Mesendoderm (in vitro differentiated cells): ENCODE results near the gene TXNDC5.

Experiments
- DNase-seq: peaks from one replicate; pipeline ENCODE4 v3.0.0; 2013
- H2AK5ac ChIP-seq: 2 replicates; pipeline ENCODE4 v1.6.1; 2013; ENCODE audit warnings: low read length, inconsistent platforms
- H2BK120ac ChIP-seq: 2 replicates; pipeline ENCODE4 v1.6.1; 2013; ENCODE audit warnings: low read depth, mild to moderate bottlenecking, low read length, moderate library complexity, mixed read lengths
- H2BK15ac ChIP-seq: replicated peaks from 2 replicates; pipeline ENCODE4 v1.6.1; 2013; ENCODE audit warnings: low read depth, mild to moderate bottlenecking, moderate library complexity
- H2BK5ac ChIP-seq: 2 replicates; pipeline ENCODE4 v1.6.1; 2013; ENCODE audit warnings: low read length, inconsistent platforms
- H3K18ac ChIP-seq: 2 replicates; pipeline ENCODE4 v1.6.1; 2013; ENCODE audit warnings: mild to moderate bottlenecking, low read length, mixed read lengths
- H3K23ac ChIP-seq: one replicate; pipeline ENCODE4 v1.6.1; 2013; ENCODE audit warnings: low read length
- H3K27ac ChIP-seq: 2 replicates; pipeline ENCODE4 v1.5.1; 2013; ENCODE audit warnings: low read depth, mild to moderate bottlenecking, inconsistent platforms, low read length, moderate library complexity
- H3K27me3 ChIP-seq: 2 replicates; pipeline ENCODE4 v1.6.1; 2013; ENCODE audit warnings: low read length, control low read depth, mild to moderate bottlenecking, inconsistent platforms; ENCODE audit not compliant: insufficient read depth, poor library complexity
- H3K36me3 ChIP-seq: 2 replicates; pipeline ENCODE4 v1.6.1; 2013; ENCODE audit warnings: low read length, inconsistent platforms; ENCODE audit not compliant: control insufficient read depth, insufficient read depth
- H3K4ac ChIP-seq: one replicate; pipeline ENCODE4 v1.6.1; 2013; ENCODE audit warnings: low read depth, mild to moderate bottlenecking, low read length, moderate library complexity
- H3K4me1 ChIP-seq: 2 replicates; pipeline ENCODE4 v1.6.1; 2013; ENCODE audit warnings: low read depth, low read length, inconsistent platforms; ENCODE audit not compliant: control insufficient read depth
- H3K4me2 ChIP-seq: 2 replicates; pipeline ENCODE4 v1.6.1; 2013; ENCODE audit warnings: low read length
- H3K4me3 ChIP-seq: 2 replicates; pipeline ENCODE4 v1.5.1; 2013; ENCODE audit warnings: mild to moderate bottlenecking, low read length
- H3K56ac ChIP-seq: one replicate; pipeline ENCODE4 v1.6.1; 2013; ENCODE audit warnings: low read length
- H3K79me1 ChIP-seq: 2 replicates; pipeline ENCODE4 v1.6.1; 2013; ENCODE audit warnings: low read length, inconsistent platforms
- H3K79me2 ChIP-seq: 2 replicates; pipeline ENCODE4 v1.6.1; 2013; ENCODE audit warnings: mild to moderate bottlenecking, low read length; ENCODE audit not compliant: control insufficient read depth, insufficient read depth
- H3K9ac ChIP-seq: 2 replicates; pipeline ENCODE4 v1.6.1; 2013; ENCODE audit warnings: low read length, inconsistent platforms
- H4K5ac ChIP-seq: one replicate; pipeline ENCODE4 v1.6.1; 2013; ENCODE audit warnings: low read length
- H4K8ac ChIP-seq: one replicate; pipeline ENCODE4 v1.6.1; 2013; ENCODE audit warnings: low read depth, mild to moderate bottlenecking, control low read depth, low read length, moderate library complexity
- WGBS: extraction: QIAGEN DNeasy Blood & Tissue Kit; methylation state at CpG from one replicate; pipeline ENCODE4 v1.1.7; 2013; ENCODE audit warnings: low lambda C conversion rate, missing lambda C conversion rate; ENCODE audit not compliant: insufficient coverage; ENCODE audit errors: extremely low coverage; 5-methylcytosine and 5-hydroxymethylcytosine counted together

TXNDC5 gene

GRCh38 chr6:7920425-7920824 is 9.8 kb upstream of the TXNDC5 start:
- Histone ChIP-seq H2BK5ac (no peak overlapping the region), H3K18ac (no peak overlapping the region), H3K79me2 (no peaks in the 10 kb centered on the region), H3K36me3 (no peaks in the 10 kb centered on the region), H3K4ac (no peak overlapping the region), H3K9ac (no peak overlapping the region), H3K23ac (no peak overlapping the region), H3K4me1 (no peaks in the 10 kb centered on the region), H3K27me3 (no peaks in the 10 kb centered on the region), H4K8ac (no peak overlapping the region), H4K5ac (no peak overlapping the region), H3K4me2 (no peak overlapping the region), H2BK15ac (no peak overlapping the region), H3K56ac (no peak overlapping the region), H3K4me3 (no peak overlapping the region), H2BK120ac (no peak overlapping the region), H2AK5ac (no peak overlapping the region), H3K79me1 (no peaks in the 10 kb centered on the region), H3K27ac (no peak overlapping the region)
- WGBS, result no CpG with 5 or more reads among the region's 2 CpGs
- DNase-seq, result no peak

GRCh38 chr6:7919871-7920270 is 9.3 kb upstream of the TXNDC5 start:
- Histone ChIP-seq H3K23ac (no peak overlapping the region), H3K27ac (no peak overlapping the region), H3K79me1 (no peaks in the 10 kb centered on the region), H3K36me3 (no peaks in the 10 kb centered on the region), H2BK15ac (no peak overlapping the region), H2AK5ac (no peak overlapping the region), H4K8ac (no peak overlapping the region), H3K56ac (no peak overlapping the region), H4K5ac (no peak overlapping the region), H3K9ac (no peak overlapping the region), H2BK120ac (no peak overlapping the region), H3K27me3 (no peaks in the 10 kb centered on the region), H3K79me2 (no peaks in the 10 kb centered on the region), H3K4me1 (no peaks in the 10 kb centered on the region), H3K4ac (no peak overlapping the region), H2BK5ac (no peak overlapping the region), H3K18ac (no peak overlapping the region), H3K4me3 (no peak overlapping the region), H3K4me2 (no peak overlapping the region)
- WGBS, result no CpG with 5 or more reads among the region's 8 CpGs
- peak; percentile 36 for DNase-seq

DNA sequence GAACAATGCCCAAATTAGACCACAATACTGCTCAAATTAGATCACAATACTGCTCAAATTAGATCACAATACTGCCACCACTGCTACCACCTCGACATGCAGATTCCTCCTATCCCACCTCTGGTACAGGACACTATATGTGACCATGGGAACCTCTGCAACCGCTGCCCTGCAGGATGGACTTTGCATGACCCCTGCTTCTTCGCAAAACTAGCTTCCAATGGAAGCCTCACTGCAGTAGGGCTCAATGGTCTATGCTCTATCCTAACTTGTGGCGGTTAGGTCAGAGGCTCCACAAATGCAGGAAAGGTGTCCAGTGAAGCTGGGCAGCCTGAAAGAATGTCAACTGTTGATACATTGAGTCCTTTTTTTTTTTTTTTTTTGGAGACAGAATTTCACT is 7.8 kb upstream of the TXNDC5 start:
- Histone ChIP-seq H2AK5ac (no peak overlapping the region), H2BK120ac (no peak overlapping the region), H3K9ac (no peak overlapping the region), H3K36me3 (no peaks in the 10 kb centered on the region), H3K4me3 (no peak overlapping the region), H3K79me1 (no peaks in the 10 kb centered on the region), H3K23ac (no peak overlapping the region), H3K27me3 (no peaks in the 10 kb centered on the region), H2BK15ac (no peak overlapping the region), H4K8ac (no peak overlapping the region), H3K4me2 (no peak overlapping the region), H2BK5ac (no peak overlapping the region), H3K79me2 (no peaks in the 10 kb centered on the region), H3K18ac (no peak overlapping the region), H4K5ac (no peak overlapping the region), H3K27ac (no peak overlapping the region), H3K4me1 (no peaks in the 10 kb centered on the region), H3K4ac (no peak overlapping the region), H3K56ac (no peak overlapping the region)
- DNase-seq, result no peak
- no CpG with 5 or more reads among the region's 4 CpGs for WGBS

- WGBS, result no CpG with 5 or more reads among the region's 5 CpGs
- H3K4ac ChIP-seq, result no peak overlapping the region
- no peaks in the 10 kb centered on the region for H3K36me3 ChIP-seq
- no peak overlapping the region for H3K9ac ChIP-seq
- no peaks in the 10 kb centered on the region for H3K79me1 ChIP-seq
- no peak overlapping the region for H2BK120ac ChIP-seq
- no peak overlapping the region for H2BK5ac ChIP-seq
- H3K79me2 ChIP-seq, result no peaks in the 10 kb centered on the region
- no peak overlapping the region for H3K18ac ChIP-seq
- no peaks in the 10 kb centered on the region for H3K27me3 ChIP-seq
- H3K4me2 ChIP-seq, result no peak overlapping the region
- H3K27ac ChIP-seq, result no peak overlapping the region
- no peak overlapping the region for H2BK15ac ChIP-seq
- no peak overlapping the region for H3K4me3 ChIP-seq
- no peak for DNase-seq
- no peak overlapping the region for H3K23ac ChIP-seq
- H3K56ac ChIP-seq, result no peak overlapping the region
- no peak overlapping the region for H4K5ac ChIP-seq
- H3K4me1 ChIP-seq, result no peaks in the 10 kb centered on the region
- H4K8ac ChIP-seq, result no peak overlapping the region
- no peak overlapping the region for H2AK5ac ChIP-seq
These were observed 7.1 kb upstream of the TXNDC5 start for GRCh38 chr6:7917729-7918128.

DNA sequence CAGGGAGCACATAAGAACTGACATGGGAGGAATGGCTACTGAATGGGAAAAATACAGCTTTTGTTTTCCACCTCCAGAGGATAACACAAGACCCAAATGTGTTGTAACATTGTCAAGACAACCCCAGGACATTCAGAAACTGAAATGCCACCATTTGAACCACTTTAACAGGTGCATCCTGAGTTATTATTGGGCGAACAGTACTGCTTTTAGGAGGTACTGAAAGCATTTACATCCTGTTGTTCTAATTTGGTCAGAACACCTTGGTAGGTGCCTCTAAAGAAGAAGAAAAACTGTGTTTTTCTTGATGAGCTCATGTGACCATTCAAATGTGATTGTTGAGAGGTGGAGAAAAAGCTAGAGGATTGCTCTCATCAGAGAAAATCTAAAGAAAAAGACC is 6.4 kb upstream of the TXNDC5 start:
- Histone ChIP-seq H3K18ac (no peak overlapping the region), H3K79me2 (no peaks in the 10 kb centered on the region), H3K56ac (no peak overlapping the region), H3K27ac (no peak overlapping the region), H2AK5ac (no peak overlapping the region), H3K27me3 (no peaks in the 10 kb centered on the region), H3K79me1 (no peaks in the 10 kb centered on the region), H2BK15ac (no peak overlapping the region), H4K5ac (no peak overlapping the region), H3K4me2 (no peak overlapping the region), H2BK5ac (no peak overlapping the region), H4K8ac (no peak overlapping the region), H3K4me3 (no peak overlapping the region), H3K4me1 (no peaks in the 10 kb centered on the region), H3K9ac (no peak overlapping the region), H3K36me3 (no peaks in the 10 kb centered on the region), H3K23ac (no peak overlapping the region), H2BK120ac (no peak overlapping the region), H3K4ac (no peak overlapping the region)
- no CpG with 5 or more reads among the region's 1 CpG for WGBS
- no peak for DNase-seq

DNA sequence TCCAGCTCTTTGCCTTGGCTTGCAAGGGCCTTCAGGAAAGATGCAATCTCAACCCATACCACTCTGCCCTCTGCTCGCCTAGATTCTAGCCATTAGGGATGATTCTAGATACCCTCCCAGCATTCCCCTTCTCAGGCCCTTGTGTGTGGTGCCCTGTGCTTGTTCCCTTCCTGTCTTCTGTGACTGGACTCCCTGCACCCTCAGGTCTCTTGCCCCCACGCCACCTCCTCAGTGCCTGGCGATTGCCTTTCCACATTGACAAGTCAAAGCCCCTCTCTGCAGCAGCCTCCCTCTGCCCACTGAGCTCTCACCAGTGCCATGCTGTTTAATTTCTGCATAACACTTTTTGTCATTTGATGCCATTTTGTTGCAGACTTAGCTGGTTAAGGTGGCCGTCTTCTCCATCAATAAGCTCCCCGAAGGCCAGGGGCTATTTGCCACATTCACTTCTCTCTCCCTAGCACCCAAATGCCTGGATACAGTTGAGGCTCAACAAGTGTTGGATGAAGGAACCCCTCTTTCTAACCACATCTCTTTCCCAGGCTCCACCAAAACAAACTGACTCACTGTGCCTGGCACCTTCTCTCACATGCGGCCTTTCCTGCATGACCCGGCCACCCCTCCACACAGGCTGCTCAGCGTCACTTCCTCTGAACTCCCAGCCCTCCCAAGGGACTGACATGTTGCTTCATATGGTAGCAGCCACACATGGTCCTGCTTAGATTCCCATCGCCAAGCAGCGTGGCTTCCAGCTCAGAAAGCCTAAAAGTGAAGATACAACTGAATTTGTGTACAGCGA is 4.6 kb upstream of the TXNDC5 start:
- no peak overlapping the region for H2AK5ac ChIP-seq
- H3K56ac ChIP-seq, result no peak overlapping the region
- no peak overlapping the region for H3K23ac ChIP-seq
- no peak overlapping the region for H3K4me2 ChIP-seq
- no peak overlapping the region for H3K4me3 ChIP-seq
- no peak overlapping the region for H3K9ac ChIP-seq
- no peak overlapping the region for H2BK15ac ChIP-seq
- H3K79me2 ChIP-seq, result no peaks in the 10 kb centered on the region
- no peak overlapping the region for H3K4ac ChIP-seq
- no peaks in the 10 kb centered on the region for H3K79me1 ChIP-seq
- no peaks in the 10 kb centered on the region for H3K36me3 ChIP-seq
- H4K8ac ChIP-seq, result no peak overlapping the region
- H3K4me1 ChIP-seq, result no peaks in the 10 kb centered on the region
- DNase-seq, result no peak
- H3K27ac ChIP-seq, result no peak overlapping the region
- H4K5ac ChIP-seq, result no peak overlapping the region
- no peak overlapping the region for H2BK5ac ChIP-seq
- no CpG with 5 or more reads among the region's 11 CpGs for WGBS
- H2BK120ac ChIP-seq, result no peak overlapping the region
- no peak overlapping the region for H3K18ac ChIP-seq
- no peaks in the 10 kb centered on the region for H3K27me3 ChIP-seq
